ENCODE results near the gene KCNN2. TPM values are rescaled to one million over a fixed set of nuclear protein-coding genes. Genes with fewer than 3 reads are reported as not detected.

KCNN2 gene
- not detected for total RNA-seq

GRCh38 chr5:114361724-114362196 is at the start of gene KCNN2:
Gene KCNN2, plus strand, starts transcription at chr5:114362070. Its CDS starts 70 bp downstream, at chr5:114362140.
- ChIA-PET POLR2A (no interaction called here), CTCF (no interaction called here)

- CTCF ChIA-PET, result interaction anchor here (0.6 kb wide), 1 partner anchor 11 kb away, joined by 3 read pairs; no protein-coding TSS in a partner anchor
- POLR2A ChIA-PET, result no interaction called here
Observed at GRCh38 chr5:114312658-114313057, 49.2 kb upstream of the KCNN2 start.

GRCh38 chr5:114314061-114314460 is 47.8 kb upstream of the KCNN2 start:
- ChIA-PET POLR2A (no interaction called here), CTCF (no interaction called here)

GRCh38 chr5:114316167-114316566 is 45.7 kb upstream of the KCNN2 start:
- POLR2A ChIA-PET, result no interaction called here
- CTCF ChIA-PET, result no interaction called here

- CTCF ChIA-PET, result no interaction called here
- POLR2A ChIA-PET, result no interaction called here
Observed at GRCh38 chr5:114317751-114318150, 44.1 kb upstream of the KCNN2 start.

- ChIA-PET POLR2A (no interaction called here), CTCF (no interaction called here)
Observed at GRCh38 chr5:114319236-114319635, 42.6 kb upstream of the KCNN2 start.

- POLR2A ChIA-PET, result no interaction called here
- CTCF ChIA-PET, result no interaction called here
Observed at GRCh38 chr5:114319821-114320220, 42.0 kb upstream of the KCNN2 start.

- POLR2A ChIA-PET, result no interaction called here
Observed at GRCh38 chr5:114324282-114324681, 37.6 kb upstream of the KCNN2 start.

GRCh38 chr5:114325541-114325940 is 36.3 kb upstream of the KCNN2 start:
- ChIA-PET CTCF (no interaction called here), POLR2A (no interaction called here)

More at GRCh38 chr5:114324282-114324681, 37.6 kb upstream of the KCNN2 start:
- CTCF ChIA-PET, result no interaction called here

- CTCF ChIA-PET, result no interaction called here
- POLR2A ChIA-PET, result no interaction called here
Observed at GRCh38 chr5:114327474-114327873, 34.4 kb upstream of the KCNN2 start.

GRCh38 chr5:114327987-114328386 is 33.9 kb upstream of the KCNN2 start:
- ChIA-PET CTCF (no interaction called here), POLR2A (no interaction called here)

GRCh38 chr5:114330916-114331531 is 30.8 kb upstream of the KCNN2 start:
- CTCF ChIA-PET, result no interaction called here

GRCh38 chr5:114332493-114332892 is 29.4 kb upstream of the KCNN2 start:
- CTCF ChIA-PET, result no interaction called here
- POLR2A ChIA-PET, result no interaction called here

More at GRCh38 chr5:114330916-114331531, 30.8 kb upstream of the KCNN2 start:
- POLR2A ChIA-PET, result no interaction called here

GRCh38 chr5:114332925-114333324 is 28.9 kb upstream of the KCNN2 start:
- CTCF ChIA-PET, result no interaction called here
- POLR2A ChIA-PET, result no interaction called here

GRCh38 chr5:114335391-114335790 is 26.5 kb upstream of the KCNN2 start:
- ChIA-PET CTCF (no interaction called here), POLR2A (no interaction called here)

- ChIA-PET POLR2A (no interaction called here), CTCF (no interaction called here)
Observed at GRCh38 chr5:114339108-114339507, 22.8 kb upstream of the KCNN2 start.

GRCh38 chr5:114346181-114346580 is 15.7 kb upstream of the KCNN2 start:
- POLR2A ChIA-PET, result no interaction called here
- CTCF ChIA-PET, result interaction anchor here (0.7 kb wide), 1 partner anchor 726 kb away, joined by 3 read pairs; no protein-coding TSS in a partner anchor

- CTCF ChIA-PET, result no interaction called here
- POLR2A ChIA-PET, result no interaction called here
Observed at GRCh38 chr5:114355086-114355830, 6.6 kb upstream of the KCNN2 start.

- ChIA-PET CTCF (no interaction called here), POLR2A (no interaction called here)
Observed at GRCh38 chr5:114358329-114358728, 3.5 kb upstream of the KCNN2 start.

- ChIA-PET POLR2A (no interaction called here), CTCF (no interaction called here)
Observed at GRCh38 chr5:114360357-114360756, 1.5 kb upstream of the KCNN2 start.

- CTCF ChIA-PET, result no interaction called here
Observed at GRCh38 chr5:114360816-114361723, 800 bp upstream of the KCNN2 start.

More at GRCh38 chr5:114360816-114361723, 800 bp upstream of the KCNN2 start:
- POLR2A ChIA-PET, result no interaction called here

Data from activated CD8-positive, alpha-beta memory T cell treated with anti-CD3 and anti-CD28 coated beads for 36 hours (primary cell).